Hematopoietic multipotent progenitor cell treated with erythropoietin and hydrocortisone succinate and interleukin-3 and kit ligand, for 8 days (in vitro differentiated cells): ENCODE results near the gene GNB1L.
A peak's percentile ranks its signal among the peaks of the same experiment; 100 is the strongest.

Experiments
- DNase-seq: peaks from one replicate; pipeline ENCODE4 v3.0.0-alpha.2; 2015

The GNB1L gene

GRCh38 chr22:19757985-19758895 is 96.4 kb downstream of the GNB1L start:
- DNase-seq, result no peak

DNA sequence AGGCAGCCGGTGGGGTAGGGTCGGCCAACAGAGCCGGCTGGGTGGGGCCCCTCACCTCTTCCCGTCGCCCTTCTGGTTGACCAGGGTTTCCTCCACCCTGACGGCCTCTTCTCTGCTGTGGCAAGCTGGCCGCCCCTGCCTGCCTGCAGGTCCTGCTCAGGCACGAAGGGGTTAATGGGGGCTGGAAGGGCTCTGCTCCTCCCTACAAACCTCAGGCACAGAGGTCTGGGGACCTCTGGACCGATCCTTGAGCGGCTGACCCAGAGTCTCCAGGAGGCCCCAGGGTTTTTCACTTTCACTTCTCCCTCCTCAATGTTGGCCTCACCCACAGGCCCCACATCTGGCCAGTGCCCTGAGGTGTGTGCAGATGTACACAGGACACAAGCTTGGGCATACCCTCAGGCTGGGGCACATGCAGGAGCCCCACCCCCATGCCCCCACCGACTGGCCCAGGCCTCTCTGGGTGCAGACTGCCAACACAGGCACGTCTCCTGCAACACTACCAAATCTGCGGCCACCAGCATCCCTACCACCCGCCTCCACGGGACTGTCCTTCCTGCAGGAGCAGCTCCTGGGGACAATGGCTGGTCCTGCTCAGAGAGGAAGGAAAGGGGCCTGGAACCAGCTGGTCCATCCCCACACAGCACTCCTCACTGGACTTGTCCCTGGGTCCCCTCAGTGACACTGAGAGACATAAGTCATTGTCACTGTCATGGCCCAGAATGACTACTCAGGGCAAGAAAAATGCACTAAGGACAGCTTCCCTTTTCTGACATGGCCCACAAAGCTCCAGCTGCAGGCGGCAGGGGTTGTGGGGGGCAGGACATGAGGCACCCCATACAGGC is 97.3 kb downstream of the GNB1L start:
- DNase-seq, result no peak

GRCh38 chr22:19756288-19757128 is 98.2 kb downstream of the GNB1L start:
- peak; percentile 19 for DNase-seq

GRCh38 chr22:19755722-19756287 is 98.9 kb downstream of the GNB1L start:
- no peak for DNase-seq

- no peak for DNase-seq
These were observed 99.4 kb downstream of the GNB1L start for GRCh38 chr22:19755145-19755710.

GRCh38 chr22:19754701-19755144 is 100.0 kb downstream of the GNB1L start:
- DNase-seq, result no peak

- DNase-seq, result no peak
These were observed 100.5 kb downstream of the GNB1L start for GRCh38 chr22:19753996-19754700.

DNA sequence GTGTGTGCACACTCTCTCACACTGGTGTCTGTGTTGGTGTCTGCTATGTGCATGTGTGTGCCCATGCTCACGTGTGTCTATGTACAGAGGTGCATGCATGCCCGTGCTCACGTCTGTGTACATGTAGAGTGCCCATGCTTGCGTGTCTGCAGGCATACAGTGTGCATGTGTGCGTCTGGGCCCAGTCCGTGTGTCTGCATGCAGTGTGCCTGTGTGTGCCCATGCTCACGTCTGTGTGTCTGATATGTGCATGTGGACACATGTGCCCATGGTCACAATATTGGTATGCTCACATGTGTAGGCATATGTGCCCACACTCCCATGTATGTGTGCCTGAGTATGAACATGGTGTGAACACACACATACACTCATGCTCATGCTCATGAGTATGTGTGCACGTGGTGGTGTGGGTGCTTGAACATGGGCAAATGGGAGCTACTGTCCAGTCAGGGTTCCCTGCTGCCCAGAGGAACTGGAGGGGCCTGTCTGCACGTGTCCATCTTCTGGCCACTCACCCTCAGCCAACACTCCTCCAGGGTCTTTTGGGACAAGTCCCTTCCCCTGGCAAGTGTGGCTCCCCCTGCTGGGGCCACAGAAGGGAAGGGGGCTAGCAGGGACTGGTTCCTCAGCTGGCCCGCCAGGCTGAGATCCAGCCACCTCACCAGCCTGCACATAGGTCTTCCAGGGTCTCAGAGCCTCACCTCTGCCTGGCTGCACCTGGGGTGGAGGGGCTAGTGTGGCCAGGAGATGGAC is 101.4 kb downstream of the GNB1L start:
- DNase-seq, result no peak

DNA sequence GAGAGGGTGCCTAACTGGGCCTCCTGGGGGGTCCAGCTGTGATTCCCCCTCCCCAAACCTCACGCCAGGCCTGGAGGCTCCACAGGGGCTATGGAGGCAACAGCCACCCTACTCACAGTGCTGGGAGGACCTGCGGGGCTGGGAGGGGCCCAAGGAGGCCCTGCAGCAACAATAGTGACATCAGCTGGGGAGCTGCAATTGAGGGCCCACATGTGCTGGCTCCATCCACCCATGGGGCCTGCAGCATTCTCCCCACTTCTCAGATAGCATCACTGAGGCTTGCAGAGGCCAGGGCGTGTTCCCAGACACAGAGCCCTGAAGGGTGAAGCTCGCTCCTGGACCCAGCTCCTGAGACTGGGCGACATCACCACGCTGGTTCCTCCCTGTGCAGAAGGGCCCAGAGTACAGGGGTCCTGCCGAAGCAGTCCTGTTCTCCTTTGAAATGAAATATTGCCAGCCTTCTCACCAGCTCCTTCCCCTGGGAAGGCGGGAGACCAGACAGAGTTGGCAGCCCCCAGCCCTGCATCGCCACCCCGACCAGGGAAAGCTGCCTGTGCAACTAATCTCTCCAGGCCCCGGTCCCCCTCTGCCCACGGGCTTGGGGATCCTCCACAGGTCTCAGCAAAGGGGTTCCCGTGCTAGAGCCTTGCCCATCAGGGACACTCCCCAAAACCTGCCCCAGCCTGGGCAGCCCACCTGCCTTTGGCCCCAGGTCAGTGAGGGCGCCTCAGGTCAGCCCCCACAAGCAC is 103.0 kb downstream of the GNB1L start:
- no peak for DNase-seq

DNA sequence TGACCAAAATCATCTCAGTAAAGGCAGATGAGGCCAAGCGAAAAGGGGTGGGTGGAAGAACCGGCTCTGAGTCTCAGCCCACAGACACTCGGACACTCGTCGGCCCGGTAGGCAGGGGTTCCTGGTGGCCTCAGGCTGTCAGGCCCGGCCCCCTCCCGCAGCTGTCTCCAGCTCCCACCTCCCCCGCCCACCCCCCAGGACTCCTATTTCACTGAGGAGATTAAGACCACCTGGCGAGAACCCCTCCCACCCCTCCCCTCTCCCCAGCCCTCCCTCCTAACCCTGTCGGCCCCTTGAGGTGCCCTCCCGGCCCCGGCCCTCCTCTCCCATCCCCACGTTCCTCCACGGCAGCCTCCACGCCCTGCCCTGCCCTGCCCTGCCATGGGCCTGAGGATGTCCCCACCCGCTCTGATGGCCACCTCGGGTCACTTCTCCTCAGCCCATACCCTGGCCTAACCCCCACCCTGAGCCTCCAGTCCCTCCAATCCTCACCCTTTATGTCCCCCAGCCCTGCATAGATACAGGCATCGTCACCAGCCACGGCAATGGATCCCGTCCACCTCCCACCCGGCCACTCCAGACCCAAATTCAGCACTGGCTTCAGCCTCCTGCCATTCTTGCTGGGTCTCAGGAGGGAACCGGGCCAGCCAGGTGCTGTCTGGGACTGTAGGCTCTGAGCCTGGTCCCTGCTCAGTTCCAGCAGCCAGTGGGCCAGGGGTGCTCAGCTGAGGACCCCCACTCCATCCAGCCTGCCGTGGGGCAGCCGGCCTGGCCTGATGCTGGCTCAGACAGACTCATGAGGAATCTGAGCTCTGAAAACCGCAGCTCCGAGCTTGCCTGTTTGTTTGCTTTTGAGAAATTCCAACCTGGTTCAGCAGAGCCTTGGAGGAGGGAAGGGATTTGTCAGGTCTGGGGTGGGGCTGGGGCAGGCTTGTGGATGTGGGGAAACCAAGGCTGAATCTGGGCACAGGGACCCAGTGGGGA is 103.9 kb downstream of the GNB1L start:
- no peak for DNase-seq

DNA sequence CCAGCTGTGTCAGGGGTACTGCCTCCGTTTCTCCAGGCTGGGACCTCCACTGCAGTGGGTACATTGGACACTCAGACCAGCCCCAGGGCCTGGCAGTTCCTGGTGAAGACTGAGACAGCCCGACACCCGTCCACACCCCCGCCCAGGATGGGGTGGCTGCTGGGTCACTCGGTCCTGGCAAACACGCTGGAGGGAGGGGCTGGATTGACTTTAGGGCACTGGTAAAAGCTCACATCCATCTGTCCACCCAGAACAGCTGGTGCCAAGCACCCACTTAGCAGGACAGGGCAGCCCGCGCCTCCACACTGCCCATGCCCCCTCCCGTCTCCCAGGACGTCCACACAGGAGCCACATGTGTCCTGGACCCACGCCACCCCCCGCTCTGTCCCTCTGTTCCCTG is 104.8 kb downstream of the GNB1L start:
- DNase-seq, result no peak

GRCh38 chr22:19748991-19749664 is 105.5 kb downstream of the GNB1L start:
- DNase-seq, result no peak

DNA sequence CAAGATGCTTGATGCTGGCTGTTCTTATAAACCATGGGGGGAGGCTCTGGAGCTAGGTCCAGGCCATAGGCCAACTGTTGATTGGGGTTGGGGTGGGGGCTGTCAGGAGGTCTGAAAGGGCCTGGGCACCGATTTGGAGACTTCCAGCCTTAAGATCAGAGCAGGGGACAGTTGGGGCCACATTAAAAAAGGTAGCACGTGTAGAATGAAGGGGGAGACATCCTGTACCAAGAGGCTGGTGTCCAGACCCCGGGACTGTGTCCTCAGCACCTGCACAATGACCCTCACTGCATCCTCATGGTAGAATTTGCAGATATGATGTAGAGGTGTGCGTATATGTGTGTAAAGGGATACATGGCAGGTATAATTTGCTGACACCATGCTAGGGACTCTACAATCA is 106.5 kb downstream of the GNB1L start:
- no peak for DNase-seq

DNA sequence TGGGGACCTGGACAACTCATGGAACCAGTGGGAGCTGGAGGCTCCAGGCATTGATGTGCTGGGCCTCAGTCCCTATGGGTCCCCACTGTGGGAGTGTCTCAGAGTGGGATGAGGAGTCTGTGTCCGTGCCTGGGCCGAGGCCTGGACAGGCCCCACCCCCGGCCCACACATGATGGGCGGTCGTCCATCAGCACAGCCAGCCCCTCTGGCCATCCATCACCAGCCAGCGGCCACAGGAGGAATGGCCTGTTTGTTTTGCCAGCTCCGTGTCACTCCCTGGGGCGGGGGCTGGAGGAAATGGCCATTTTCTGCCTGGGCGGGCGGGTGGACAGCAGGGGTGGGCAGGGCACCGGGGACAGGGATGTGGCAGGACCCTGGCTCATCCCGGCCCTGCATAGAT is 107.1 kb downstream of the GNB1L start:
- no peak for DNase-seq

DNA sequence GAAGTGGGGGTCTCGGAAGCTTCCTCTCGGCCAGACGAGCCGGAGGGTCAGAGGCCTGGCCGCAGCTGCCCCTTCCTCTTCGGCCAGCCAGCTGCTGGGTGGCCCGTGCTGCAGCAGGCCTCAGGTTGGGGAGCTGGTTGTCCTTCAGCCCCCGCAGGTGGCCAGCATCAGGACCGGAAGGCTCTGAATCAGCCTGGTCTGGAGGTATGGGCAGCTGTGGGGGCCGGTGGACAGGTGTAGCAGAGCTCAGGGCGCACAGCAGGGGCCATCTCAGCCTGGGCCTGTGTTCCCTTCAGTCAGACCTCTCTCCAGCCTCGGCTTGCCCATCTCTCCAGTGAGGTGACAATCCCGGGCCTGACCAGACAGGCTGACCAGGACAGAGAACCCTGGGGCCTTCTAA is 107.9 kb downstream of the GNB1L start:
- DNase-seq, result no peak

DNA sequence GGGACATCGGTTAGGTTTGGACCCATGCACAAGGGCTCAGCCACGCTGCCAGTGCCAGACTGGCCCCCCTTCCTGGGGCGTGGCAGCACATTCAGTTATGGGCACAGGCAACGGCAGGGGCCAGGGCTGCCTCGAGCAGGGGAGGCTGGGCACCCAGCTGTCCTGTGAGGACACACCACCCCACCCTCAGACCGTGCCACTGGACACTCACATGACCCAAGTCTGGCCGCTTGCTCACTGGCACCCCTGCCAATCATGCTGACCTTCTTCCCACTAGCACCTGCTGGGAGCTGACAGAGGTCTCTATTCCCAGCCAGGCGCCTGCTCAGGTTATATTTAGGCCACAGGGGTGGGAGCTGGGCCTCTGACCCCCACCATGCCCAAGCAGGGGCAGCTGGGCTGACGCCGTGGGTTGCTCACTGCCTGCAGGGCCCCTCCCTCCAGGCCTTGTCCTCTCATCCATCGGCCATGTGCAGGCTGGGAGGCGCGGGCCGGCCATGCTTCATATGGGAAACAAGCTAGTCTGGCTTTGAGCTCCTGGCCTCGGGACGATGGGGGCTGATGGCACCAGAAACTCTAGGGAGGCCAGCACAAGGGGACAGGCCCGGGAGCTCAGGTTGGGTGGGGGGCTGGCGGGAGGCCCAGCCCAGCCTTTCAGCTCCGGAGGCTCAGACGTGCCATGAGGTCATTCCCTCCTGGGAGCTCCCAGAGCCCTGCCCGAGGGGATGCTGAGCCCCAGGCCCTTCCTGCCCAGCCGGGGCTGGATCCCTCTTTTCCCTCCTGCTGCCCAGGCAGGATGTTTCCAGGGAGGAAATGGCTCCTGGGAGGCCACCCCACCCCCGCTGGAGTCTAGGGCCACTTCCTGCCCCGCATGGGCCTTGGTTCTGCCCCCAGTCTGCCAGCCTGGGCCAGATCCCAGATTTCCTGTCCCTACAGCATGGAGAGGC is 109.2 kb downstream of the GNB1L start:
- DNase-seq, result no peak
